ENCODE measurements around the gene TMEM86A.
A peak's percentile ranks its signal among the peaks of the same experiment; 100 is the strongest.

The TMEM86A gene

GRCh38 chr11:18700872-18701271 lies 2.3 kb downstream of the TMEM86A start:
- no peak for FAIRE-seq

- FAIRE-seq = no peak
These were observed 3.1 kb downstream of the TMEM86A start for GRCh38 chr11:18701614-18702216.

DNA sequence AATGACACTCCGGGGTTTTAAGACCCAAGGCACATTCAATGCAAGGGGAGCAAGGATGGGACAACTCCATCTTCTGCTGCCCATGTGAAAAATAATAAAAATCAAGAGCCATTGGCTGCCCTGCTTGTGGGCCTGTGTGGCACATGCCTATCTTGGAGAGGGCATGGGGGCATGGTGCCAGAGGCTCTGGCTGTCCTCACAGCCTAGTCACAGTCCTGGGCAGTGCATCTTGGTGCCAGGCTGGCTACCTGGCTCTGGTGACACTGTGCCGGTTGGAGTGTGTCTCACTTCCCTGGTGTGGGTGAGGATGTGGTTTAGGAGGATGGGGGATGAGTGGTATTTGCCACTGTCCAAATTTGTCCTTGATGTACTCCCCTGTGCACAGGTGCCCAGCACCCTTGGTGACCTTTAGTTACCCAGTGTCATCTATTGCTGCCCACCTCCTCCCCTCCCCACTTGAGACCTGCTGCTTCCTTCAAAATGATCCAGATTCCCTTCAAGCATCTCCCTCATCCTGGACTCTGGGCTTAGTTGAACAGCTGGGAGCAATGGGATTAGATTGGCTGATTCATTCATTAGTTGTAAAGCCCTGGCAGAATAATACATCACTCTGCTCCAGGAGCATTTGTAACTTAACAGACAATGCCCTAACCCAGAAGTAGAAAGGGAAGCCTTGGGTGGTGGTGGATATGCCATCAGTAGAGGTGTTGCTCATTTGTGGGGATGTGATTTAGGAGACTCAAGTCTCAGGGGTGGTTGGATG lies 4.6 kb downstream of the TMEM86A start:
- FAIRE-seq = no peak

GRCh38 chr11:18704045-18704645 lies 5.6 kb downstream of the TMEM86A start:
- FAIRE-seq = no peak

DNA sequence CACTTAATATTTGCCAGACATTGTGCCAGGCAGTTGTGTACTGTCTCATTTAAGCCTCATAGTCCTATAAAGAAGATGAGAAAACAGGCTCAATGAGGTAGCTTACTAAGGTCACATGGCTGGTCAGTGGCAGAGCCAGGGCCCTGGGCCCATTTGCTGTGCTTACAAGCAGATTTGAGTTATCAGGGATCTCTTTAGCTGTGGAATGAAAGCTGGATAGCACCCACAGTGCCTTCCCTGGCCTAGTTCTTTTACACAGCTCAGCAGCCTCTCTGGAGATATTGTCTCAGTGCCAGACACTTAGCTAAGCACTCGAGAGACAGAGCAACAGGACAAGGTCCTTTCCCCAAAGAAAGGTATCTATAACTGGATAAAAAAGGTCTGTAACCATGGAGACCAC lies 6.1 kb downstream of the TMEM86A start:
- no peak for FAIRE-seq

- FAIRE-seq = no peak
These were observed 7.2 kb downstream of the TMEM86A start for GRCh38 chr11:18705651-18706281.

DNA sequence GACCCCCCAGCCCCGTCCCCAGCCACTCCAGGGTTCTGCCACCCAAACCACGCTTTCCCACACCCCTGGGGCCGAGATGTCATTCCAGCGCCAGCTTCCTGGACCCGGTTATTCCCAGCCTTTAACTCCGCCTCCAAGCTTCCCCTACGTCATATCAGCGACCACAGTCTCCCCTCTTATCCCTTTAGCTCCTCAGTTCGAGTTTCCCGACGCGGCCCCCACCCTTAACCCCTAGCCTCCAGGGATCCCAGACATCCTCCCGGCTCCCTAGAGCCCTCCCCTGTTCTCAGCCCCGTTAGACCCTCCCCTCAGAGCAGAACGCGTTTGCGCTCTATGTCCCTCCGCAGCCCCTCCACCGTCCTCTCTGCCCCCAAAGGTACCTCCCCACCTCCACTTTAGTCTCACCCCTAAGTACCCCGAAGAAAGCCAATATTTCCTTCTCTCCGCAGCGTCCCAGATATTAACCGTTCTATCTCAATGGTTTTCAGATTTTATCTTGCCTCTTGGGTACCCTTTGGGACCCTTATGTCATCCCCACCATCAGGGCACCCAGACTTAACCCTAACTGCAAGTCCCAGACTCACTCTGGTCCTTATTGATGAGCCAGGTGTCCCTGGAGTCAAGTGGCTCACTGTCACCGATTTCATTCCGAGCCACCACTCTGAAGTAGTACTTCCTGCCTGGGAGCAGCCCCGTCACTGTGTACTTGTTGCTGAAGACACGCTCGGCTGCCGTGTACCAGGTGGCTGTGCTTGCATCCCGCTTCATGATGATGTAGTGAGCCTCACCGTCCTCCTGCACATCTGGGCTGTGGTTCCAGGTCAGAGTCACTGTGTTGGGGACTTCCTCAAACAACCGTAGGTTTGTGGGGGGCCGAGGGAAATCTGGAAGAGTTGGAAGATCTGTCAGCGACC lies 8.0 kb downstream of the TMEM86A start:
- FAIRE-seq = peak; percentile 9

- no peak for FAIRE-seq
These were observed 9.3 kb downstream of the TMEM86A start for GRCh38 chr11:18707811-18708340.

DNA sequence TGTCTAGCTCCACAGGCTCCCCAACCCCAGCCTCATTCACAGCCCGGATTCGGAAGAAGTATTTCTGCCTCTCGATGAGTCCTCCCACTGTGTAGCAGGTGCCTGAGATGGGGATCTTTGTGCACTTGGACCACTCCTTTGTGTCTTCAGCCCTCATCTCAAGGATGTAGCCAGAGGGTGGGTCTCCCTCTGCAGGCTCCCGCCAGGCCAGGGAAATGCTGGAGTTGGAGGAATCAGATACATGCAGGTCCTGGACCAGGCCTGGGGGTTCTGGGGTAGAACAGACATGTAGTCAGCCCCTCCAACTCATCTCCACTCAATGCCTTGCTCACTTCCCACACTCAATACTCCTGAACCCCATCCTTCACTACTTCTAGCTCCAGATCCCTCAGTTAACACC lies 10.8 kb downstream of the TMEM86A start:
- no peak for FAIRE-seq

DNA sequence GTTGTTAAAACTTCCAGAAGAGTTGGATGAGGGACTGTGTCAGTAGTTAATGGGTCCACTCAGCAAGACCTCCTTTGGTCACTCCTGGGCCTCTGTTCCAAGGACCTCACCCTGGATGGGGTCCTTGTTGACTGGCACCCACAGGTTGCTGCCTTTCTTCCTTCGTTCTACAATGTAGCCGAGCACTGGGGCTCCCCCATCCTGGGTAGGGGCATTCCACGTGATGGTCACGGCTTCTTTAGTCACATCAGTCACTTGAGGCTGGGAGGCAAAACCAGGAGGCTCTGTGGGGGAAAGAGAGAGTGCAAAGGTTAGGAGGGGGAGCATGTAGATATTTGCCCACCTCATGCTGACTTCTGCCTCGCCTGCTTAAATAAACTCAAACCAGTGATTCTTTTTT lies 12.0 kb downstream of the TMEM86A start:
- no peak for FAIRE-seq

DNA sequence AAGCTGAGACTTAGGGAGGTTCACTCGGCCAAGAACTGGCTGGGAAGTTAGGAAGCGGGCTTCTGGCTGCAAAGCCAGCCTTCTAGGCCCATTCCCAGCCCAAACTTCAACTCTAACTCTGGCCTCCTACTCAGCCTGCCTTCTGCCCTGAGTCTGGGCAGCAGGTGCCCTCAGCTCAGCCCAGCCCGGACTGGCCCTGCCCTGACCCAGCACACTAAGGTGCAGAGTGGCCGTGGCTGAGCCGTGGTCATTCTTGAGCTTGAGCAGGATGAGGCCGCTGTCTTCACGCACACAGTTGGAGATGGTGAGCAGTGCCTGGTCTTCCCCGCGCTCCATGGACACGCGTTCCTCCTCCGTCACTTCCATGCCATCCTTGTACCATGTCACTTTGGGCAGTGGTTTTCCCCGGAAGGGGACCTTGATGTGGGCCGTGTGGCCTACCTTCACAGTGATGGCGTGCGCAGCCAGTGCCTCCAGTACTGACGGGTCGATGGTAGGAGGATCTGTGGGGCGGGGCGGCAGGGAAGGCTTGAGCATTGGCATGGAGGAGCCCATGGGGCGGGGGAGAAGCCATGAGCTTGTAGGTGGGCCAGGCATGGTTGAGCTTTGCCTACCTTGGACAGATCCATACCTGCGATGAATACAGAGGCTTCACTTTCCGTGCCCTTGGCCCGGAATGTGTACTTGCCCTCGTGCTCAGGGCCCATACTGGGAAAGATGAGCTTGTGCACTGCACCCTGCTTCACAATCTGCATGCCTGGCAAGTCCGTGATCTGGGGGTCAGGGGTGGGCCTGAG lies 15.3 kb downstream of the TMEM86A start:
- no peak for FAIRE-seq

DNA sequence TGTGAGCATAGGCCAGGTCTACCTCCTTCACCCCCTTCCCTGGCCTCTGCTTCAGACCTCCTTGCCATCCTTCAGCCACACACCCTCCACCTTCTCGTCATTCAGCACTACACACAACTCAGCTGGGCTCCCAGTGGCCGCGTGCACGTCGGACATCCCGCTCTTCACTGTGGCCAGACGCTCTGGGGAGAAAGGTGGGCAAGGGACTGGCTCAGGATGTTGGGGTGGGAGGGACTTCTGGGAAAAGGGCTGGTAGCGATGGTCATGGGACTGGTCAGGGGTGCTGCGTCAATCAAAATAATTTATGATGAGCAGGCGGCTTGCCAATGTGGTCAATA lies 15.8 kb downstream of the TMEM86A start:
- no peak for FAIRE-seq

DNA sequence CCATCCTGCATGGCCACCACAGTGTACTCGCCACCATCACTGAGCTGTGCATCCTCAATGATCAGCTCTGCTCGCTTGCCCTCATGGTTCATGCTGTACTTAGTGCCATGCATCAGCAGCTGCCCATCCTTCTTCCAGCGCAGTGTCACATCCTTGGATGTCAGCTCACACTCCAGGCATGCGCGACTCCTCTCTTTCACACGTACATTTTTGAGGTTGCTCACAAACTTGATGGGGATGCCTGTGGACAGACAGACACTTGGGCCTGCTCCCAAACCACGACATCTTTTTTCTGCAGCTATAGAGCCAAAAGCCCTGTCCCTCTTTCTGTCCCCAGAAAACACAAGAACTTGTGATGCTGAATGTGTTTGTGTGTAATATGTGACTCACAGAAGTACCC lies 16.9 kb downstream of the TMEM86A start:
- FAIRE-seq = no peak

GRCh38 chr11:18720091-18720807 lies 21.7 kb downstream of the TMEM86A start:
- FAIRE-seq = no peak

DNA sequence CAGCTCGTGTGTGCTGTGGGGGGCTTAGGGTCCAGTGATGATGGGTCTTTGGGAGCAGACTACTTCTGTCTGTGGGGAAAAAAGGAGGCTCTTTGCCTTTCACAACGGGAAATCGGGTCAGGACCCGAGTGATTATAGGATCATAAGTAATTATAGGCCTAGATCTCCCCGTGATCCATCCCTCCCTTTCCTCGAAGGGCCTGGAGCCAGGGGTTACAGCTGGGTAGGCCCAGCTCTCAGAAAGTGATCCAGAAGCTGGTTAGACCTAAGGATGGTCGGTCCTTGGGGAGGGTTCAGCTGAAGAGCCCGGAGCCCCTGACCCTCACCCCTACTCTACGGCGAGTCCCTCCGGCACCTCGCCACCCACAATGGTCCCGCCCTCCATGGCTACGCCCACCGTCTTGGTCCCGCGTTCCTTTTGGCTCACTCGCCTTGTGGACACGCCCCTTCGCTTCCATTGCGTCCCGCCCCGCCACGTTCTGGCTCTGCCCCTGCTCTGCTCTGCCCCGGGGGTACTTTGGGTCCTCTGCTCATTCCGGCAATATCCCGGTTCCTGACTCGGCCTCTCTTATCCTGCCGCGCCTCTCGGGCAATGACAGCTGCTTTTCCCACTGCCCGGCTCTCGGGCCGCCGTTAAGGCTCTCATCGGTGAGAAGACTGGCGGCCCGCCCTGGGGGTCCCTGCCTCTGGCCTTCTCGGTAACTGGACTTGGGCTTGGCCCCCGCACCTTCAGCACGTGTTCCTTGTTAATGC lies 22.4 kb downstream of the TMEM86A start:
- FAIRE-seq = no peak

DNA sequence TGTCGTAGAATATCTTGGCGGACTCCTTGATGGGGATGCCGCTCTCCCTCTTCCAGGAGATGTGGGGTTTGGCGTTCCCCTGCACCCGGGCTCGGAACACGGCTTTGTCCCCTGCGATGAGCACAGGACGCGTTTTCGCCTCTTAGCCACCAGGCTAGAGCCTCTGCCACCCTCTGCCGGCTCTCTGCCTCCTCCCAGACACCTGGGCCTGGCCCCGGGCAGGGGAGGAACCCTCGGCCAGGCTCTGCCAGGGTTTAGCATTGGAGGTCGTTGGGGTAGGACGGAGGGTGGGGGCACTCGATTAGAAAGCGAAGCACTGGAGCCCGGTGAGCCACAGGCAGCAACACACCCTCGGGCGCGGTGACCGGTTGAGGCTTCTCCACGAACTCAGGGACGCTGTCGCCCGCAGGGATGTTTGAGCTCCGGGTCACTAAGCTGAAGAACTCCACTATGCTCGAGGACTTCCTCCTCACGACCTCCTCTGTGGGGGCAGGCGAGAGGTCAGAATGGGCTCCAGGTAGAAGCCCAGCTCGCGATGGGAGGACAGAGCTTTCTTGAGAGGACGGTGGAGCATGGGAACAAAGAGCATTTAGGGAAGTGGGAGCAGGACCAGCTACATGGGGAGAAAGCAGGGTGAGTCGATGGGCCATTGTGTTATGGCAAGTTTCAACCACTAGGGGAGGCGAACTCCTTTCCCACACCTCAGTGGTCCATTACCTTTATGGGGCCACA lies 23.1 kb downstream of the TMEM86A start:
- FAIRE-seq = no peak

- no peak for FAIRE-seq
These were observed 23.7 kb downstream of the TMEM86A start for GRCh38 chr11:18722293-18722637.

DNA sequence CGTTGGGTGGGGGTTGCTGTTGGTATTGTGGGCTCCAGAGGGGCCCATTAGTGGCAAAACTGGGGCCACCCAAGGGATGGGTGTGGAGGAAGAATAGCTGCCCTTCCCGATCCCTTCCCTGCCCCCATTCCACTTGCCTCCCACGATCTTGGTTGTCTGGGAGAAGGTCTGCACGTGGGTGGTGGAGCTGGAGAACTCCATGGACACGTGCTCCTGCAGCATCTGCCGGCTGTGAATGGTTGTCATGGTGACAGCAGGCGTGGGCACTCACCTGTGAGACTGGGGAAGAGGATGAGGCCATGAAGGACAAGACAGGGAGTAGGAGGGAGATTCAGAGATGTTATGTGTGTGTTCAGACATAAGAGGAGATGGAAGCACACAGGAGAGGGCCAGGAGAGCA lies 25.4 kb downstream of the TMEM86A start:
- peak; percentile 65 for FAIRE-seq

GRCh38 chr11:18726040-18726439 lies 27.5 kb downstream of the TMEM86A start, which contains the start of gene IGSF22:
IGSF22 (minus strand) TSS chr11:18726188; CDS start chr11:18724236, 1,952 bp downstream.
- no peak for FAIRE-seq
